Glomerular visceral epithelial cell (primary cell): ENCODE measurements around the gene TMEM92.
"Not testable (repeated sequence)": the region's sequence is repeated elsewhere in the genome, so short reads cannot be mapped to it uniquely, and the experiment has no call there.

Experiments used
- DNase-seq: peaks from one replicate; pipeline ENCODE4 v3.0.0-alpha.2; 2016; ENCODE audit errors: extremely low spot score

TMEM92 gene

DNA sequence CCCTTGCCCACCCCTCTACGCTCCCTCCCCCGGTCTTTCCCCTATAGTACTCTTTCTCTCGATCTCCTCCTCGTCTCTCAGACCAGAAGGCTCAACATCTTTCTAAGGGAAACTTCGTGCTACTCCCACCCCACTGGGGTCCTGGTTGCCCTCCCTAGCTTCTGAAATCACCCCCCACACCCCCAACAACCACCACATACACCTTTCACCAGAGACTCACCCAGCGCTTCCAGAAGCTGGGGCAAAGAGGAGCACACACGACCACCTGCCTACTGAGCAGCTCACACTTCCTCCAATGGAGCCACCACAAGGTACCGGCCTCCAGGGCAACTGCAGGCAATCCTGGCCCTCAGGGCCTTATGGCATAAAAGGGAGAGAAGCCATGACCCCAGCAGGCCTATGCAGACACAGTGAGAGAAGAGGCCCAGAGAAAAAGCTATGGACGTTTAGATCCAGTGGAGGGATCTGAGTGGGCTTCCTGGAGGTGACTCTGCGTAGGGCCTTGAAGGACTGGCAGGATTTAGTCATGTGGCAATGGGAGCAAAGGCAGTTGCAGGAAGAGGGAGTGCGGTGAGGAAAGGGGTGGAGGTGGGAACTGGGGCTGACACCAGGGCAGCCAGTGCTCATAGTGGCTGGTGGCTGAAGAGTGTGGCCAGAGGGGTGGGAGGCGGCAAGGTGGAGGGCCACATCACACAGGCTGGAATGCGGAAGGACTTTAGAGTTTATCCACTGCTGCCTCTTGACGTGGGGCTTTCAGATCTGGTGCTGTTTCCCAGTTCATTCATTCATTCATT, 12.1 kb upstream of the TMEM92 start:
- DNase-seq: no peak

DNA sequence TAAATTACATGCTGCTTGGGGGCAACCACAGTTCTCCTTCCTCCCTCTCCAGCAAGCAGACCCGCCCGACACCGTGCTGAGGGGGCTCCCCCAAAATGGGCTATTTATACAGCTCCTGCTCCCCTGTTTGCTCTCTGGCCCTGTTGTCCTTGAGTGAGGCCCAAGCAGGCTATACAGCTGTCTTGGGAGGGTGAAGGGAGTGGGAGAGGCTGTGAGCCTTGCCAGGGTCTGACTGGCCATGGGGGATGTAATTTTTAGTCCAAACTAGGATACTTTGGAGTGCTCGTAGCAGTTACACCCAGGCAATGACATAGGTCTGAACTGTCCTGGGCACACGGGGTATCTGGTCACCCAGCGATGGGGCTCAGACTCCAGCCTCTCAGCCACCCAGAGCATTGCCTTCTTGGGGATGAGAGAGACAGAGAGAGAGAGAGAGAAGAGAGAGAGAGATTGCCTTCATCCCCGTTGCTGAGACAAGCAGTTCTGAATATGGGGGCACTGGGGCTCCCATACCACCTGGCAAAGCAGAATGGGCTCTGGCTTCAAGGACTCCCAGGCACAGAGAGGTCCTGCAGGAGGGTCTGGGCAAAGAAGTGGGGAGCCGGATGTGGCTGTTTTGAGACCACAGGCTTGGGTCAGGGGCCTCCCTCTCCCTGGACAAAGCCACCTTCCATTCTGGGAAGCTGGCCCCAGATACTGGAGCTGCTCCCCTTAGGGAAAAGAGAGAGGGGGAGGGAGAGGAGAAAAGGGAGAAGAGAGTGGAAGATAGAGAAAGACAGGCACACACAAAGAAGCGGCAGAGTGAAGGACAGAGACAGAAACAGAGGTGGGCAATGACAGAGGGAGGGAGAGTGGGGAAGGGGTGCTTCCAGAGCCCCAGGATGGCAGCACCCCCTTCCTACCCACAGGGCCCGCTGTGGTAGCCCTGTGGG, 10.7 kb upstream of the TMEM92 start:
- DNase-seq: no peak

DNA sequence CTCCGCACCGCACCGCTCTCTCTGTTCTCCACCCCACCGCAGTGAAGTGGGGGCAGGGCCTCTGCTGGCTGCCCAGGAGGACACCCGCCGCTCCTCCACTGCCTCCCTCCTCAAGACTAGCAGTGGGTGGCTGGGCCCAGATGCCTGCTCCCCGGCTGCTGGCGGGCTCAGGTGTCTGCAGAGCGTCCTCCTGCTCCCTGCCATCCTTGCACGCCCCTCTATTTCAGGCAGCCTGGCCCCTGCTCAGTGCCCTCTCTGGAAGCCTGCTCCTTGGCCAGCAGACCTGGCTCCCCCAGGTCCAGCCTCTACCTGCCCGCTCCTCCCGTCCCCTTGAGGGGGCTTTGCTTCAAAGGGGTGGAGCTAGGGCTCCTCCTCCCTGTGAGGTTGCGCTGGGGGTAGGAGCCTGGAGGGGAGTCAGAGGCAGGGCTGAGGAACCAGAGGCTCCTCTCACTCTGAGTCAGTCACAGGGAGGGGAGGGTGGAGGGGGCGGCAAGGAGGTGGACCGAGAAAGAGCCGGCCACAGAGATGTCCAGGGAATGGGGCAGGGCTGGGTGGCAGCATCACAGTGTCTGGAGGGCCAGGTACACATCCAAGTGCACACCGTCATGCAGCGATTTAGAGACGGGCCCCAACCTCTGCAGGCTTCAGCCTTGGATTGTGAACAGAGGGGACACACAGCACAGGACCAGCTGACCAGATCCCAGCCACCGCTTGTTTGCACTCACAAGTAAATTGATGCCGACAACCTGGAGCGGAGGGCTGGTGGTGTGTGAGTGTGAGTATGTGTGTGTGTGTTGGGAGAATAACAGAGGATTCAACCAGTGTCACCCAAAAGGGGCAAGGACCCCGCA, 9.8 kb upstream of the TMEM92 start:
- peak; percentile 46 for DNase-seq

DNA sequence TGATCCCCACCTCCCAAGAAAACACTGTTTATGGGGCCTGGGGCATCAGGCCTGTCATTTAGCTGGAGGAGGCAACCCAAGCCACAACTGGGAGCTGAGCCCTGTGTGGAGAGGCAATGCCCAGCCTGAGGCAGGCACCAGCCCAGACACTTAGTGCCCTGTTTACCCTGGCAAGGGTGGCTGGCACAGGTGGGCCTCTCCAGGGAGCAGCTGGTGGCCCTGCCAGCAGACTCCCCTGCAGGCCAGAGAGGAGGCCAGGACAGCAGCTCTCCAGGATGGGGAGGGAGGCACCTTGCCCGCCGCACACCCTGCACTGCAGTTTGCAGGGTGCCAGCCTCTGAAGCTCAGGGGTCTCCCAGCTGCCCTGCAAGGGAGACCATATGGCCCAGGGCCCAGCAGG, 9.1 kb upstream of the TMEM92 start:
- no peak for DNase-seq

- no peak for DNase-seq
These were observed 8.5 kb upstream of the TMEM92 start for GRCh38 chr17:50265690-50266315.

DNA sequence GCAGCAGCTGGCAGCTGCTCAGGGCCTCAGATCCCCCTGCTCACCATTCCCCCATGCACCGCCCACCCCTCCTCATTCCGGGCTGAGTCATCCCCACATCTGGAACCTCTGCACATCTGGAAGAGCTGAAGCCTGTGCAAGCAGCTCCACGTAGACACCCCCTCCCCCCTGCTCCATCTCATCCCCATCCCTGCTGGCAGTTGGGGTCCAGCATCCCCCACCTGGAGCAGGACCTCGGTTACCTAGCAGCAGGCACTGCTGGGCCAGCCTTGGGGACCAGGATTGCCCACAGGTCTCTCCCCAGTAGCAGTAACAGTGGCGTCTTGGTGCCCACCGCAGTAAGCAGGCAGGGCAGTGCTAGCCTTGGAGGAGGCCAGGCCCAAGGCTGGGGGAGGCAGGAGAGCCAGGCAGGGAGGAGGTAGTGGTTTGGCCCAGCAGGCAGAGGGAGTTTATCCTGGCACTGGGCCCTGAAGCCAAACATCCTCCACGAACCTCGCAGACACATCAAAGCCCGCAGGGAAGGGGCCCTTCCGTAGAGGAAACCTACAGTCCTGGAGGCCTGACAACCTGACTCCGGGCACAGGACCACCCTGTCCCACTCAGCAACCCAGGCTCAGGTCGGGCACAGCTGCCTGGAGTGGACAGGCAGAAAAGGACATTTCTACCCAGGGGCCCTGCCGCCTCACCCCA, 7.7 kb upstream of the TMEM92 start:
- peak; percentile 86 for DNase-seq

- no peak for DNase-seq
These were observed 7.0 kb upstream of the TMEM92 start for GRCh38 chr17:50267074-50267841.

GRCh38 chr17:50268026-50268425, 6.2 kb upstream of the TMEM92 start:
- no peak for DNase-seq

DNA sequence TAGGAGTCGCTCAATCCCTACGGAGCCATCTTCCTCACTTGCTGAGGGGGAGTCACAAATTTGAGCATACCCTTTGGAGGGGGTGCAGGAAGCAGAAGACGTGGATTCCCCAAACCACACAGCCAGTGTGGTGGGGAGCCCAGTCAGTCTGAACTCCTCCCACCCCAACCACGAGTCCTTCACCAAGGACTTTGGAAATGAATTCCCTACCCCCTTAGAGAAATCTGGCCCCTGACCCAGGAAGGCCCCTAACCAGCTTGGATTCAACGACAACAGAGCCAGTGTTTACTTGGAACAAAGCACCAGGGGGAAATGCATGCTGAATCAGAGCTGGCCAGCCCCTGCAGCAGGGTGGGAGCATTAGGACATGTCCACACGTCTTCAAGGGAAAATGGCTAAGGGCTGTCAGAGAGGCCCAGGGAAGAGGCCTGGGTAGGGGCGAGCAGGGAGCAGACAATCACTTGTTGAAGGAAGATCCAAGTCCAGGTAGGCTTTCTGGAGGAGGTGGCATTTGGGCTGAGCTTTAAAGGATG, 5.5 kb upstream of the TMEM92 start:
- DNase-seq: no peak

DNA sequence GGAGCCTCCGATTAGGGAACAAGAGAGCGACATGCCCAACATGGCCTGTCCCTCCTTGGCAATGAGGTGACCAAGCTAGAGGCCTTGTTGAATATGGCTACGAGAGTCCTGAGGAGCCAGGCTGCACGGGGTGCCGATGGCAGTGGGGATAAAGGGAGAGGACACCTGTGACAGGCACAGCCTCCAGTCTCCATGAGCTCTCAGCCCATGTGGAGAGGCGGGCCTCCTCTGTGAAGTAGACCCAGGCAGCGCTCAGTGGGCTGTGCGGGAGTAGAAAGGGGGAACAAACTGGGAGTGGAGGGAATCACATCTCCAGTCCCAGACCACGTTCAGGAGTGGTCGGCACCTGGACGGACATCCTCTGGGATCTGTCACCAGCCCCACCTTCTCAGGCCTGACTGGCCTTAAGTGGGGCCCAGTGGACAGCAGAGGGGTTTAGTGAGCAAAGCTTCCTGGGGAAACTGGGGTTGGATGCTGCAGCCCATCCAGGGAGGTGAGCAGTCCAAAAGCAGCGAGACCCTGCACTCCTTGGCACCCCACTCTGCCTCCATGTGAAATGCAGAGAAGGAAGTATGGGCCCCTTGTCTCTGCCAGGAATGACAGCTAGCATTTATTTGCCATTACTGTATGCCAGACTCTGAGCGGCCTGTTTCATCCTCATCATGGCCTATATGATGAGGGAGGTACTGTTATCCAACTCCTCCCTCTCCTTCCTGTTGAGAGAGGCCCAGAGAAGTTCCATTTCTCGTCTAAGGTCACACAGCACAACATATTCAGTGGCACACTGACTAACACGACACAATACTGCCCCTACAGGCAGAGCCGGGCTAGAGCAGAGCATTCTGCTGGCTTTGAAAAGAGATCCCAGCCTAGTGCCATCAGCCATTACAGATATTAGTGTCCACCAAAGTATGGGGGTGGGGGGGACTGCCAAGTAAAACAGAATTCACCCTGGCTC, 4.5 kb upstream of the TMEM92 start:
- DNase-seq: peak; percentile 69

DNA sequence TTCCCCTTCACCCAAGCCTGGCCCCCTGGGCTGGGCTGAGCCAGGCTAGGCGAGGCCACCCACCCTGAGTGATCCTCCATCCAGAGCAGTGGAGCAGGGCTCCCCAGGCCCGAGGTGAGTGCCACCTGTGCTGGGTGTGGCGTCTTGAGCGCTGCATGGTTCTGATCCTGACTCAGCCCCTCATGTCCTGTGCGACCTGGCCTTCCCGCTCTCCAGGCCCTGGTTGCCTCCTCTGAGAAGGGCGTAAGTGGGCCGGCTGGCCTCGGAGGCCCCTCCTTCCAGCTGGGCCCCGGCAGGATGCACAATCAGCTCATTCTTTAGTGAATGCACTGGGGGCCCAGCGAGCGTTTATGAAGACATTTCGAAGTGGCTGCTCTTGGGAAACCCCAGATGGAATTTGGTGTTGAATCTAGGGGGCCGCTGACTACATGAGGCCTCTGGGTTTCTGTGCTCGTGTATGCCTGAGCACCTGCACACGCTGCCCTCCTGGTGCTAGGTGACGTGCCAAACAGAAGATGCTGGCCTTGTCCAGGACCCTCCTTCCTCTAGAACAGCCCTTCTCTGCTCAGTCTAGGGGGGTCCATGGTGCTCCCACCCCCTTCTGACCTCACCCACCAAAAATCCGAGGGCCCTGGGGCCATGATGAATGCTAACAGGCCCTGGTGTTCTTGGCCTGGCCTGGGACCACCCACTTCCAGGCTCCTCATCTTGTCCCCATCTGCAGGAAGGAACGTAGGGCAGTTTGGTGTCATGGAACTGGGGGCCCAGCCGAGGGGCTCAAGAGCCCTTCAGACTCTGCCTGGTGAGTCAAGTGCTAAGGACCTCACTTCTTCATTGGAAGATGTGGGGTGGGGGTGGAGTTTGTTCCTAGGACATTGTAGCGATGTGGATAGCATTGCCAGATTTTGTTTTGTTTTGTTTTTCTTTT, 3.6 kb upstream of the TMEM92 start:
- DNase-seq: no peak

GRCh38 chr17:50271363-50271750, 2.9 kb upstream of the TMEM92 start:
- DNase-seq: not testable (repeated sequence)

DNA sequence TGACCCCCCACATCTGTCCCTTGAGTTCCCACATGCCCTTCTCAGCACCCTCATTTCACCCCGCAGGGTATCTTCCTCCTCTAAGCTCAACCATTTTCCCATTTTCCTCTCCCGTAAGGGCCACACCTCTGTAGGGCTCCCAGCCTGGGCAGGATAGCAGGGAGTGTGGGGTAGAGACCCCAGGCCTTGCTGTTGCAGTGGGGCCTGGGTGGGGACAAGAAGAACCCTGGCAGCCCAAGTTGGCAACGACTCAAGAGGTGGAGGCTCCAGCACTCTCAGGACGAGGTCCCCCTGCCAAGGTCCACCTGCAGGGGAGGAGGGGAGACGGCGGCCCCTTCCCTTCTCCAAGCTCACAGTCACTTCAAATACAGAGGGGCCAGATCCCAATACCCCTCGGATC, 2.0 kb upstream of the TMEM92 start:
- DNase-seq: no peak

DNA sequence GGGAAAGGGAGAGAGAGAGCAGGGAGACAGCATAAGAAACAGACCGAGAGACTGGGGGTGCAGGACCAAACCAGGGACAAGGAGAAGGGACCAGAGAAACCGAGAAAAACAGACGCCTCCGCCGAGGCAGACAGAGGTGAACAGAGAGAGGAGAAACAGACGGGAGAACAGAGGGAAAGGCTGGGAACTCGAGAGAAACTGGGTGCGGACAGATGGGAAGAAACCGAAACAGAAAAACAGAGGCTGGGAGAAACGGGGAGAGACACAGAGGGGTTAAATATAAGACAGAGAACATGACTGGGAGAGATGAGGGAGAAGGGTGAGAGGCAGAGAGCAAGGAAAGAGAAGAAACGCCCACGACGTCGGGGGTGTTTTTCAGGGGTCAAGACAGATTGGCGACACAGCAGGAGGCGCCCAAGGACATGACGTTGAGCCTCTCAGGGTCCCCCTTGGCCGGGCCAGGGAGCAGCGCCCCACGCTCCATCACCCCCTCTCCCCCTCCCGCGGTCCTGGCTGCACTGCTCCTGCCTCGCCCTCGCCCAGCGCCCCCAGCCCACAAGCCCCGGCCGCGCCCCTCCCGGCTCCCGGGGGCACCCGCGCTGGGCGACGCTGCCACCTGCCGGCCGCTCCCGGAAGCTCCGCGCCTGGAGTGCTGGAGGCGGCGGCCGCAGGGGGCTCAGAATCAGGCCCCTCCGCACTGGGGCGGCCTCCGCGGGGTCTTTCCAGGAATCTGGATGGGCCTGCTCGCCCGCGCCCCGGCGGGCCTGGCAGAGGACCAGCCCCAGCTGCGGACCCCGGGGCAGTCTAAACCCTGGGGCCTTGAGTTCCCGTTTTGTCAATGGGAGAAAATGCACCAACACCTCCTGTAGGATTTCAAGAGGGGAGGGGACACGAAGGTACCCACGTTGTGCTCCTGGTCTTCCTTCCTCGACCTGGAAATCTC, 1.3 kb upstream of the TMEM92 start:
- peak; percentile 59 for DNase-seq

DNA sequence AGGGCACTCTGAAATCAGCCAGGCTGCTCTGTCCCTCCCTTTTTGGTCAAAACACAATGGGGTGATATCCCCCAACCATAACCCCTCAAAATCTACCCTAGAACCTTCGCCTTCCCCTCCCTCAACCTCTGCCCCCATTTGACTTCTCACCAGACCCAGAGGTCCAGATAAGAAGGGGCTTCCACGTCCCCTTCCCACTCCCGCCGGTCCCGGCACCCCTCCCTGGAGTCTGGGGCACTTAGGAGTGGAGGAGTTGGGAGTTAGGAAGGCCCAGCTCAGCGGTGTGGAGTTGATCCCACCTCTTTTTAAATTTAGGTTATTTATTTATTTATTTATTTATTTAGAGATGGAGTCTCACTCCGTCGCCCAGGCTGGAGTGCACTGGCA, 619 bp upstream of the TMEM92 start:
- no peak for DNase-seq

DNA sequence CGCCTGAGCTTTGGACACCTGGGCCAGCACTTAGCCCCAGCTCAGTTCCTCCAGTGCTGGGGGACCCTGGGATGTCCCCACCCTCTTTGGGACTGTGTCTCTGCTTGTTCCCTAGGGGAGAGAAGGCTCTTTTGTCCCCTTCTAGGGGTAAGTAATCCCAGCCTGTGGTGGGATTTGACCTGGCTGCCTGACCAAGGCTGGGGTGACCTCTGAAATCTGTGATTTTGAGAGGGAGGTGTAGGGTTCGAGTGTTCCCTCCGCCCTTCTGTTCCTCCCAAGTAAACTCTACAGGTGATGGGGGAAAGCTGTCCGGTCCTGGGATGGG, 593 bp downstream of the TMEM92 start:
- DNase-seq: no peak

- no peak for DNase-seq
These were observed 1.0 kb downstream of the TMEM92 start for GRCh38 chr17:50275279-50275678.
